NK-92 treated with Interleukin-12 subunit alpha and Interleukin-12 subunit beta, amount 100 ng/mL, for 24 hours (cell line): ENCODE data around the gene STRIP2.
"Not testable (repeated sequence)": the region's sequence is repeated elsewhere in the genome, so short reads cannot be mapped to it uniquely, and the experiment has no call there.

Experiments used
- DNase-seq: peaks from one replicate; lab custom pipeline; 2025; lab: John Stamatoyannopoulos, UW

STRIP2 gene

GRCh38 chr7:129423700-129424410, 10.4 kb upstream of the STRIP2 start:
- DNase-seq, result no peak

- DNase-seq, result no peak
These were observed 7.8 kb upstream of the STRIP2 start for GRCh38 chr7:129426482-129426881.

- DNase-seq, result no peak
These were observed 6.6 kb upstream of the STRIP2 start for GRCh38 chr7:129427526-129428045.

GRCh38 chr7:129431911-129432643, 2.2 kb upstream of the STRIP2 start:
- DNase-seq, result no peak

- DNase-seq, result no peak
These were observed 565 bp downstream of the STRIP2 start for GRCh38 chr7:129434675-129435318.

GRCh38 chr7:129435414-129435829, 1.2 kb downstream of the STRIP2 start:
- no peak for DNase-seq

GRCh38 chr7:129436335-129436923, 2.2 kb downstream of the STRIP2 start:
- DNase-seq, result no peak

GRCh38 chr7:129437190-129437589, 3.0 kb downstream of the STRIP2 start:
- DNase-seq, result no peak

- DNase-seq, result no peak
These were observed 4.1 kb downstream of the STRIP2 start for GRCh38 chr7:129438281-129438838.

GRCh38 chr7:129438839-129439651, 4.8 kb downstream of the STRIP2 start:
- no peak for DNase-seq

- no peak for DNase-seq
These were observed 5.9 kb downstream of the STRIP2 start for GRCh38 chr7:129439963-129440625.

GRCh38 chr7:129443612-129444011, 9.4 kb downstream of the STRIP2 start:
- DNase-seq, result no peak

GRCh38 chr7:129444776-129445175, 10.5 kb downstream of the STRIP2 start:
- not testable (repeated sequence) for DNase-seq

- not testable (repeated sequence) for DNase-seq
These were observed 12.7 kb downstream of the STRIP2 start for GRCh38 chr7:129446925-129447324.

GRCh38 chr7:129447445-129447844, 13.2 kb downstream of the STRIP2 start:
- DNase-seq, result not testable (repeated sequence)

GRCh38 chr7:129448608-129449007, 14.4 kb downstream of the STRIP2 start:
- not testable (repeated sequence) for DNase-seq

GRCh38 chr7:129450295-129450694, 16.1 kb downstream of the STRIP2 start:
- DNase-seq, result no peak

- DNase-seq, result no peak
These were observed 18.5 kb downstream of the STRIP2 start for GRCh38 chr7:129452589-129453231.

- no peak for DNase-seq
These were observed 19.4 kb downstream of the STRIP2 start for GRCh38 chr7:129453510-129454248.

GRCh38 chr7:129454249-129454551, 20.0 kb downstream of the STRIP2 start:
- no peak for DNase-seq
